ENCODE data around the gene PLXNA2.

- TF ChIP-seq CTCF (IDR thresholded peaks at IDR 0.05) = no peak
- no peak for TF ChIP-seq CHD2 (IDR thresholded peaks at IDR 0.05; ENCODE audit: low read length, partially characterized antibody)
- no peak for TF ChIP-seq TAF1 (IDR thresholded peaks at IDR 0.05; ENCODE audit: borderline replicate concordance, low read depth, low read length)
- no peak for TF ChIP-seq RCOR1 (IDR thresholded peaks at IDR 0.05; ENCODE audit: low read length)
- TF ChIP-seq NRF1 (IDR thresholded peaks at IDR 0.05; ENCODE audit: low read depth, low read length) = no peak
- TF ChIP-seq POLR2AphosphoS5 (IDR thresholded peaks at IDR 0.05; ENCODE audit: low read depth, low read length) = no peak
- TF ChIP-seq EP300 (IDR thresholded peaks at IDR 0.05; ENCODE audit: borderline replicate concordance in 1 of 2, low read depth in 1 of 2, low read length in 1 of 2) = no peak
- TF ChIP-seq MAX (IDR thresholded peaks at IDR 0.05; ENCODE audit: low read depth) = no peak
Measured at GRCh38 chr1:208117409-208117808, 126.8 kb downstream of the PLXNA2 start.

Measured in SK-N-SH (cell line).